Myocyte (in vitro differentiated cells): ENCODE results near the gene MEGF11. TPM values are rescaled to one million over a fixed set of nuclear protein-coding genes. Genes with fewer than 3 reads are reported as not detected.
"Not testable (repeated sequence)": the region's sequence is repeated elsewhere in the genome, so short reads cannot be mapped to it uniquely, and the experiment has no call there.

ENCODE experiments used
- DNase-seq: peaks from one replicate; pipeline ENCODE4 v3.0.0-alpha.2; 2012; ENCODE audit warnings: low read depth
- total RNA-seq: library from RNA; depleted of rRNA; stranded (reverse); fragments of >200 nt; gene quantifications from 2 replicates; pipeline ENCODE4 v1.2.3, GENCODE V29; 2014

MEGF11 gene
- total RNA-seq, 1 donor from 2014 or later, result not detected

DNA sequence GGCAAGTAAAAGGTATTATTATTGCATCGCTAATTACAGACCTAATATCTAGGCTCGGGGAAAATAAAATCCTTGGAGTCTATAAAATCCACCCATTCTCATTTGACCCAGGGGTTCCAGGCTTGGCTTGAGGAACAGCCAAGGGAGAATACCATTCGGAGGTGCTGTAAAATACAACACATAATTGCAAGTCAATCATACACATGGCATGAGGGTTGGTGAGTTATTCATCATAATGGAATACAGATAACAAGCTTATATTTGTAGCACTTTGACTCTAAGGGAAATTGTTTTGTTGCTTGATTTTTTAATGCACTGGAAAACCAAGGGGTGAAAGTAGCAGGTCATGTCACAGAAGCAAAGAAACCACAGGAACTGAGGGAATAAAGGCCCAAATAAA lies 23.0 kb upstream of the MEGF11 start:
- DNase-seq, result no peak

DNA sequence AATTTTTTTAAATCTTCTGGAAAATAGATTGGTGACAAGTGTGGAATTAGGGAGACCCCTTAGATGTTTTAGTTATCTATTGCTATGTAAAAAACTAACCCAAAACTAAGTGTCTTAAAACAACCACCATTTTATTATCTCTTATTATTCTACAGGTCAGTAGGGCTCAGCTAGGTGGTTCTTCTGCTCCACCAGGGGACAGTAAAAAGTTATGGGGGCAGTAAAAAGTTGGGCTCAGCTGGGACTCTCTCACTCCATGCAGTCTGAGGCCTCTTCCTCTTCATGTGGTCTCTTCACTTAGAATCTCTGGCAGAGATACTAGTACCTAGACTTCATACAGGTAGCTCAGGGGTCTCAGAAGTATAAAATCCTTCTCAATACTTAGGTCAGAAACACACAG lies 21.8 kb upstream of the MEGF11 start:
- no peak for DNase-seq

DNA sequence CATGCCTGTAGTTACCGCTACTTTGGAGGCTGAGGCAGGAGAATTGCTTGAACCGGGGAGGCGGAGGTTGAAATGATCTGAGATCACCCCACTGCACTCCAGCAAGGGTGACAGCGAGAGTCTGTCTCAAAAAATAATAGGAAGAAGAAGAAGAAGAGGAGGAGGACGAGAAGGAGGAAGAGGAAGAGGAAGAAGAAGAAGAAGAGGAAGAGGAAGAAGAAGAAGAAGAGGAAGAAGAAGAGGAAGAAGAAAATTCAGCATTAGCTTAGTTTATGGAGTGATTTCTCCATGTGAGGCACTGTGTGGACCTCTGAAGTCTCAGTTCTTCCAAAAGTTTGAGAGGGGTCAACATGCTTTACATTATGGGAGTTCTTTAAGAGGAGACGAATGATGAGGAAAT lies 17.4 kb upstream of the MEGF11 start:
- no peak for DNase-seq

DNA sequence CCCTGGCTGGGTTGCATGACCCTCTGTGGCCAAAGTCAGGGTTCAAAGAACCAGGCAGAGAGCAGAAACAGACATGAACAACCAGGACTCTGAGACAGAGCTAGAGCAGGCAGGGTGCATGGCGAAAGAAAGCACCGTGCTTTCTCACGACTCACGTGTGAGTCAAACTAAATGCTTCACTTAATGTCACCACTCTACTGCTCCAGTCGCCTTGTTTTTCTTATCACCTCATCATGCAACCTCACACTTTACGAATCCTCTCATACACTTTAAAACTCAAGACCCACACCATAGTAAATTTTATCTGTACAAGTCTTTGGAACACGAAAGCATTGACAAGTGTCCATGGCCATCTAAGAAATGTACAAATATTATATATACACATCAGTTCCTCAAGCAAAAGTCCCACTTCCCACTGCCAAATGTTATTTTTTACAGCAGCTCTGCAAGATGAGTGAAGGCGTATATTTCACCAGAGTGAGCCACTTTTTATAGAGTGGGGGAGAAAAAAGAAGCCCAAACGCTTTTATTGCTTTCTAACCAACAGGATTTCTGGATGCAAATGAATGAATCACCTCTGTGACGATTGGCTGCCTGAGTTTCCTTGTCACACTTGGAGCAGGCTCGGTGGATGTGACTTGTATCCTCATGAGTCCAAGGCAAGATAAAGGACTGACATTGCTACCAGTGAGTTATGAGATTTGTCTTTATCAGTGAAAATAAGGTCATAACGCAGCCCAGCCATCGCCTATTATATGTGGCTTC lies 16.0 kb upstream of the MEGF11 start:
- peak; percentile 43 for DNase-seq

DNA sequence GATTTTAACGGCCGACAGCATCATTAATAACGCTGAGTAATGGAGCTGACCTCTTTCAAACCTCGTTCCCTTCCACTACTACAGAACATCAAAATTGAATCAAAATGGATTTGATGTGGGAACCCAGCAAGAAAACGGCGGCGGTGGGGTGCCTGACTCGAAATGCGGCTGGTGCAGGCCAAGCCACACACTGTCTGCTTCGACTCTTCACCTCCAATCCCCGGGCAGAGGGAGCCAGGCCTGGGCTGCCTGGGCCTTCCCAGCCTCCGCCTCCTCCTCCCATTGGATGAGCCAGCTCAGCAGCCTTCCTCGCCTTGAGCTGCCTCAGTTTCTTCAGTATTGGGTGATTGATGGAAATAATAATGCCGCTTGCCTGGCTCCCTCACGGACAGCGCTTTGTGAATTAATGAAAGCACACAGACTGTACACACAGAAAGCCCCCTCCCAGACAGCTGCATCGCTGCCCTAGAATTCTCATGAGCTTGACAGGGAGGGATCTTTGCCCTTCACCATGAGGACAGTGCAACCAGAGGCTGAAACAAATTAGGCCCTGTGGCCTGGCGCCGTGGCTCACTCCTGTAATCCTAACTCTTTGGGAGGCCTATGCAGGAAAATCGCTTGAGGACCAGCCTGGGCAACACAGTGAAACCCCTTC lies 11.4 kb upstream of the MEGF11 start:
- DNase-seq, result no peak

DNA sequence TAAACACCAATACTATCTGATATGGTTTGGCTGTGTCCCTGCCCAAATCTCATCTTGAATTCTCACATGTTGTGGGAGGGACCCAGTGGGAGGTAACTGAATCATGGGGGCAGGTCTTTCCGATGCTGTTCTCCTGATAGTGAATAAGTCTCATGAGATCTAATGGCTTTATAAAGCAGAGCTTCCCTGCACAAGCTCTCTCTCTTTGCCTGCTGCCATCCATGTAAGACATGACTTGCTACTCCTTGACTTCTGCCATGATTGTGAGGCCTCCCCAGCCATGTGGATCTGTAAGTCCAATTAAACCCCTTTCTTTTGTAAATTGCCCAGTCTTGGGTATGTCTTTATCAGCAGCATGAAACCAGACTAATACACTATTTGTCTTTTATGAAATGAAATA lies 9.3 kb upstream of the MEGF11 start:
- not testable (repeated sequence) for DNase-seq

DNA sequence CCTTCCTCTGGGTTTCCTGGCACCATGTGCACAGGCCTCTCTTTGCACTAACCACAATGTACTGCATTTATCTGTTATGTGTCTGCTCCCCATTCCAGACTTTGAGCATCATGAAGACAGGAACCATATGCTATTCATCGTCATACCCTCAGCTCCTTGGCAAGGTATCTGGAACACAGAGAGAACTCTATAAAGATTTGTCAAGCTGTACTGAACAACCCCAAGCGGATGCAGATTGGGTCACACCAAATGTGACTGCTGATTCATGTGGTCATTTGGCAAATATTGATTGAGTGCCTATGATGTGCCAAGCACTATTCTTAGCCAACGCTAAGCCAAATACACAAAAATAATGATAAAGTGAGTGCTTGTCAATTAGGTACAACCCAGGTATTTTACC lies 7.5 kb upstream of the MEGF11 start:
- DNase-seq, result no peak

DNA sequence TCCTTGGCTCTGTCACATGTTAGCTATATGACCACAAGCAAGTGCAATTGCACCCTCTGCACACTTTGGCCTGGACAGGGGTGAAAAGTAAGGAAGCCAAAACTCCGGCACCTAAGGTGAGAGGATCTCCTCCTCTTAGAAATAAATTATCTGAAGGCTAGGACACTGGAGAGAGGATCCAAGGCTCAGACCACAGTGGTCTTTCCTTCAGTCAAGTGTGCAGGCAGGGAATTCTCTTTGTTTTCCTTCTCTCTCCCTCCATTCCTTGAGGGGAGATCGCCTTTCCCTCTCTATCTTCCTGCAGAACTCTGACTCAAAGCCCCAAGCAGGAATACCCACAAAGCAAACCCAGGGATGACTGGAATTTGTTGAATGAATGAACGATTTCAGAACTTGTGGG lies 3.1 kb upstream of the MEGF11 start:
- DNase-seq, result no peak

DNA sequence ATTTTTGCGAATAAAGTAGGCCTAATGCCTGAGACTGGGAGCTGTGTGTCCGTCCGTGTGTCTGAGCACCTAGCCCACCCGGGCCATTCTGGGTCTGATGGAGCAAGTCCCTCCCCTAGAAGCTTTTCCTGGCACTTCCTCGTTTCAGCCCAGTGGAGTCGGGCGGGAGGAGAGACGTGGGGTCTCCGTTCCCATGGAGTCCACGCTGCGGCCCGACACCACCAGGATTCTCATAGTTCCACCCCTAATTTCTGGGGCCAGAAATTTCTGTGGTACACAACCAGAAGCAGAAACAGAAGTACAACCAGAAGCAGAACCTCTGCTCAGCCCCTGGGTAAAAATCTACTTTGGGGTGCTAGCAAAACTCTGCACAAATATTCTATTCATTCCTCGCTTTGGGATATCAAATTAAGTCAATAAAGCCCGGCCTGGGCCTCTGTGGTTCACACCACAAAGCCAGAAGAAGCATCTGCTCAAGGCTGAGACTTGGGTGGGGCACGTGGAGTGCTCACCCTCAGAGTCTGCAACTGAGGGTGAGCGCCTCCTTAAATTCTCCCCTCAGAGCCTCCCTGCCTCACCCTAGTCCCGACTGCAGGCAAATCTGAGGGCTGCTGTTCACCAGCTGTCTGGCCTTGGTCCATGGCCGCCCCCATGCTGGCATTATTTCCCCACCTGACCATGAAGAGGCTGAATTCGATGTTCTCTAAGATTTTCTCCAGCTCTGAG lies 1.6 kb upstream of the MEGF11 start:
- peak; percentile 32 for DNase-seq

DNA sequence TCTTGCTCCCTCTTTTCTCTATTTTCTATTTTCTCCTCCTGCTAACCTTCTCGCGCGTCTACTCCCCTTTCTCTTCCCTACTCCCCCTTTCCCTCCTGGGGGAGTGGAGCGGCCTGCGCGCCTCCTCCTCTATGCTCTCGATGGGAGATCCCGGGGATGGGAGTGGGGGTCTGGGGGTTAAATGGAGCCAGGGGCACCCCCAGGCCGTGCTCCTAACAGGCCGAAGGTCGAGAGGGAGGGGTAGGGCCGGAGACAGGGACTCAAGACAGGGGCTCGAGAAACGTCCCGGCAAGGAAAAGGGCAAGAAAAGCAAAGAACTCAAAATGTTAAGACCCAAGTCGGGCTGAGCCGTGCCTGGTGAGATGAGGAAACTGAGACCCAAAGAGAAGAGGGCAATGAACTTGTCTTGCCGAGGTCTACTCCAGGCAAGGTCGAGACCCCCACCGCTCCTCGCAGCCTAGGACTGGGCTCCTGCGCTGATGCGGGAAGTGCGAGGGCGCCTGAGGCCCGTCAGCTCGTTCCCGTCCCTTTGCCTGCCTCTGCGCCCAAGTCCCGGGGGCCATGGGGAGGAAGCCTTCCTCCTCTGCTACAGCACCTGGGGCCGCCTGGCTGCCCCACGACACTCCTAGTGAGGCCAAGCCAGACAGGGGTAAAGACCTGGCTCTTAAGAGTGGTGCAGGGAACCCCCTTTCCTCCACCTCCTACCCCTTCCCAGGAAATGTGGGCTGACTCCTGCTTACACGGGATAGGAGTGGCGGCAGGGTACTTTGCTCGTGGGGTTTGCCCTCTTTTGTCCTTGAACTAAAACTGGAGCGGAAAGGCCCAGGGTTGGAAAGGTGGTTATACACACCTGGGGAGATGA lies 770 bp upstream of the MEGF11 start:
- DNase-seq, result no peak

DNA sequence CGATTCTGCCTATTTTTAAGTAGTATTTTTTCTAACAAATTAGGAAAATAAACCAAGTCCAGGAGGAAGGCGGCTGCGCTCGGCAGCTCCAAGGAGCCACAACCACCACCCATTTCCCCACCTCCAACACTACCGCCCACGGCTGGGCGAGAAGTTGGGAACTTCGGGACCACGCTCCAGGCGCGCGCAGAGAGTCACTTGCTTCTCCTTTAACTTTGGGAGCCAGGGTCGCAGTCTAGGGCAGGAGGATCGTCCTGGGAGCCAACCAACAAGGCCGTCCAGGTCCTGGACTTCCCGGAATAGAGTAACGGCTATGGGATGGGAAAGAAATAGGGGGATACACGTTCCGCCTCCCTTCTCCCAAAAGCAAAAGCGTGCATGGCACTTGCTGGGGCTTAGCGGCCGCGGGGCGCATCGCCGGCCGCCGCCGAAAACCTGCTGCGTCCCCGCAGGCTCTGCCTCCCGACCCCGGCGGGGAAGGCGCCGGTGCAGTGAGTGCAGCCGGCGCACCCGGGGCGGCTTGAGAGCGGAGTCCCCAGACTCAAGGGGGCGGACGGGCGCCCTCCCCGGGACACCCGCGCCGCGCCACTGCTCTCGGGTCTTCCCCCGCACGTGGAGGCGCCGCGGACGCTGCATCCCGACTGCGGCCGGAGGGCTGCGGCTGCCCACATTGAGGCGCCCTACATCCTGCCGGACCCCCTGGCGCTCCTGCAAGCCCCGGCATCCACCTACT lies 699 bp downstream of the MEGF11 start:
- peak; percentile 7 for DNase-seq

DNA sequence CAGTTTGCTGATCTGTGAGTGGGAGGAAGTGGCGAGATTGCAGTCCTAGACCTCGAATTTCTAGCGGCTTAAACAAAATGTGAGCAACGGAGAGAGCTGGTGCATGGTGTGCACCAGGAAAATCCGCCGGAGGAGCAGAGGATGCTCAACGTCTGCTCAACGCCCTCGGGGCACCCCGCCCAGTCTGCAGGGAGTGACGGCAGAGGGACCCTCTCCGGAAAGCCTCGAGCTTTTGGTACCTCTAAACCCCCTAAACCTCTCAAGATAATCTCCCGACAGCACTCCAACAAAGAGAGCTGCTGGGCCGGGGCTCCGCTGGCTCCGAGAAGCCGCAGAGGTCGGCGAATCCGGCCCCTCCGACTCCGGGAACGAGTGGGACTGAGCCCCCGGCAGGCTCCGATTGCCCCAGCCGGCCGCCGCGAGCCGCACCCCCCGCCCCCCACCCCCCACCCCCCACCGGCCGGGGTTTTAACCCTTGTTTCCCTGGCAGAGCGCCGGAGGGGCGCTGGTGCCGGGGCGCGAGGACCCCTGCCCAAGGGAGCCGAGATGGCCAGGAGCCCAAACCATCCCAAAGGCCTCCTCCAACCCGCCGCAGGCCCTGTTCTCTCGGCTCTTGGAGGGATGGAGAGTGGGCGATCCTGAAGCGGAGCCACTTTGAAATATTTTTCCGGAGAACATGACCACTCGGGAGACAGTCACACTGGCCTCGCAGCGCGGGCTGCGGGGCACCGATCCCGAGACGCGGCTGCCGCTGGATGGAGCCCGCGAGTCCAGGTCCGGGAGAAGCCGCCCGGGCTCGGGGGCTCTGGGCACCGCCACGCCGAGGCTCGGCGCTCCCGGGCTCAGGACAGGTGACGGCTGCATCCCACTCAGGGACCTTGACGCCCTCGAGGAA lies 1.5 kb downstream of the MEGF11 start:
- DNase-seq, result peak; percentile 46

DNA sequence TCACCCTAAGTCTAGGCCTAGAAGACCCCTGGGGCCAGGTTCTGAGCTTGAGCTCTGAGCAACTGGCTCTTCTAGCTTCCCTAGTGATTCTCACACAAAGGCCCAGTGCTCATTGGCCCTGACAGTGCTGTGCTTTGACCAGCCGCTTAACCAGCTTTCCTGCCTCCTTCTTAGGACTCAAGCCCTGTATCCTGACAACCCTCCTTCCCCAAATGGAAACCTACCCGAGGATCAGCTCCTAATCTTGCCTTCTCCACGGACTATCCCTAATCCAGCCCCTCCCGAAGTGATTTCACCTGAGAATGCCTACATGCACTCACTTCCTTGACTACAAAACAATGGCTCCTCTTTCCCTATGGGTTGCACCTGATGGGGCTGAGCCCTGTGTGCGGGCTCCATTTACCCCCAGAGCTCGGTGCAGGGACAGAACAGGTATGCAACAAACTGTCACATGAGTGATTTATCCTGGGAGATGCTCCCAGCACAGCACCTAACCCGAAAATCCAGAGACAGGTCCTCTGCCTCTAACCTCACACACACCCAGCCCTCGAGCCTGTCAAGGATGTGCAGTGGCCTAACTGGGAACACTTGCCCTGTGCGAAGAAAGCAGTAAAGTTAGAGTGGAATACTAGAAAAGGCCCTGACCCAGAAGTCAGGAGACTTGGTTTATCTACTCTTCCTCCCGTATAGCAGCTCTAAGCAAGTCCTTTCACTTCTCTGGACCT lies 2.3 kb downstream of the MEGF11 start:
- DNase-seq, result no peak

DNA sequence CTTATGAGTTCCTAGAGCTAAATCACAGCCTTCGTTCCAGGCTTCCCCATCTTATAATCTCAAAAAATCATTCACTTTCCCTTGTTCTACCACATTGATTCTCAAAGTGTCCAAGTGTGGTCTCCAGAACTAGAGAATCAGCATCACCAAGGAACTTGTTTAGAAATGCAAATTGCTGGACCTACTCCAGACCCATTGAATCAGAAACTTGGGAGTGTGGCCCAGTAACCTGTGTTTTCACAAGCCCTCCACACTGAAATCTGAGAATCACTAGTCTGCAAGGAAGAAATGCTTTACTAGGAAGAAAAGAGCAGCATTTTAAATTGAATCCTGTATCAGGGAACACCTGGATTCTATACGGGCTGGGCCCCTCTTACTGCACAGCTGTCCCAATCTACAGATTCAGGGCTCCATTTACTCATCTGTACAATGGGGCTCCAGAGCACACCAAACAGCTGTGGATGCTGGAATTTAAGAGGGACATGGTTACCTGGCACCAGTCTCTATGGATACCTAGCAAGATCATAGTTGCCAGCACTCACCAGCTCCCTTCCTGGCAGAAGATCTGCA lies 3.9 kb downstream of the MEGF11 start:
- DNase-seq, result no peak

DNA sequence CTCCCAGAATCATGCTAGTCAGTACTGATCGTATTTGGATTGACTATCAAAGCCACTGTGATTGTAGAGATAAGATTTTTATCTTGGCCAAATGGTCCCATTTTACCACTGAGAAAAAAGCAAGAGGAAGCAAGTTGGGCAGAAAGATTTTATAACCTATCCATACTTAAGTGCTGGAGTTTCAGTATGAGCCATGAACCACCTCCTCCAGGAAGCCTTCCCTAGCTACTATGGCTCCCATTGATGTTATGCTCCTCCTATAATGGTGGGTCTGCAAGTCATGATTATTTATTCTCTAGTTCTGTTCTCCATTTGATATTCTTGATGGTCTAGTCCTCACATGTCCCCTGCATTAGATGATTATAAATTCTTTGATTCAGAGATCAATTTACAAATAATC lies 6.6 kb downstream of the MEGF11 start:
- DNase-seq, result no peak

DNA sequence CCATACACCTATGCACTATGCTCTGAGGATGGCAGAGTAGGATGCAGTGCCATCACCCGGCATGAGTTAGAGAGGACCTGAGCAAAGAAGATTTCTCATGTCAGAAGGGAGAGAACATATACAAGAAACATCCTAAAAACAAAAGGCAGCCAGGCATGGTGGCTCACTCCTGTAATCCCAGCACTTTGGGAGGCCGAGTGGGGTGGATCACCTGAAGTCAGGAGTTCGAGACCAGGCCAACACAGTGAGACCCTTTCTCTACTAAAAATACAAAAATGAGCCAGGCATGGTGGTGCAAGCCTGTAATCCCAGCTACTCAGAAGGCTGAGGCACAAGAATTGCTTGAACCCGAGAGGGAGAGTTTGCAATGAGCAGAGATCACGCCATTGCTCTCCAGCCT lies 7.7 kb downstream of the MEGF11 start:
- DNase-seq, result not testable (repeated sequence)

DNA sequence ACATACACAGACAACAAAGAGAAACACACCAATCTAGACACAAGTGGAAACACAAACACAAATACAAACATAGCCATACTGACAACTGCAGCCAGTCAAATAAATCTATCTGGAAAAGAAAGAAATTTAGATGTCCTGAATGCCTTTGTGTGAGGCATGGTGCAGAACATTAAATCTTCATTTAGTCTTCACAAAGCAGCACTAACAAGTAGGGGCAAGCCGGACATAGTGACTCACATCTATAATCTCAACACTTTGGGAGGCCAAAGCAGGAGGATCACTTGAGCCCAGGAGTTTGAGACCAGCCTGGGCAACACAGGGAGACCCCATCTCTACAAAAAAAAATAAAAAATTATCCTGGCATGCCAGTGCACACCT lies 11.7 kb downstream of the MEGF11 start:
- DNase-seq, result no peak

DNA sequence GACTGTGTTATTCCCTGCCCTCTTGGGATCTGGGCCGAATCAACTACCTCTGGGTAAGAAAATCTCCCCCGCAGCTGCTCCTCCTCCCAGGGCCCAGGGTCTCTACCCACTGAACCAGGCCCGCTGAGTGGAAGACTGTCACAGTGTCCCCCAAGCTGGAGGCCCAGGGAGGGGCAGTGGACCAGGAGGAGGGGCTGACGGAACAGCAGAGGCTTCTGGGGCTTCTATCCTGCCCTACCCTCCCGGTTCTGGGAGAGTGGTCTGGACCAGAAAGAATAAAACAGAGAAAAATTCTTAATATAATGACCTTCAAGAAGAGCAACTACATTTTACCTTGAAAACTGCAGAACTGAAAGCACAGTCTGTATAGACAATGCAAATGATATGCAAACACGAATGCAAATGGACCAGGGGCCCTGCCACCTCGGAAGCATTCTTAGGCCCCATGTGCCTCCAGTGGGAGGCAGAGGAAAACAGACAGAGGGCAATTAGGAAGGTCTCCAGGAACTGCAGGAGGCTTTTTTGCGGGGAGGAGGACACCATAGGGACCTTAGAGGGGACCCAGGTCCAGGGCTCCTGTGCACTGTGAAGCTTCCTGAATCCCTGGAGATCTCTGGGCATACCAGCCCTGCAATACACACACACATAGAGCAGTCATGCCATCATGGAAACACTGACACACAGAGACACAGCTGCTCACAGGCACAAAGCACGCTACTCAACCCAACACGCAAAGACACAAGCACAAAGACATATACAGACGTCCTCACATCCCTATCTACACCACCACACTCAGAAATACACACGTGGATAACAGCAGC lies 12.3 kb downstream of the MEGF11 start:
- no peak for DNase-seq
